Measurements from ENCODE around the gene RAB3GAP2. TPM values are rescaled to one million over a fixed set of nuclear protein-coding genes. Genes with fewer than 3 reads are reported as not detected.
A peak's percentile ranks its signal among the peaks of the same experiment; 100 is the strongest.
"Not testable (repeated sequence)": the region's sequence is repeated elsewhere in the genome, so short reads cannot be mapped to it uniquely, and the experiment has no call there.

The RAB3GAP2 gene
- total RNA-seq, result 10 to 100 TPM; 34.9 to 37.2 (median 36.1) TPM

DNA sequence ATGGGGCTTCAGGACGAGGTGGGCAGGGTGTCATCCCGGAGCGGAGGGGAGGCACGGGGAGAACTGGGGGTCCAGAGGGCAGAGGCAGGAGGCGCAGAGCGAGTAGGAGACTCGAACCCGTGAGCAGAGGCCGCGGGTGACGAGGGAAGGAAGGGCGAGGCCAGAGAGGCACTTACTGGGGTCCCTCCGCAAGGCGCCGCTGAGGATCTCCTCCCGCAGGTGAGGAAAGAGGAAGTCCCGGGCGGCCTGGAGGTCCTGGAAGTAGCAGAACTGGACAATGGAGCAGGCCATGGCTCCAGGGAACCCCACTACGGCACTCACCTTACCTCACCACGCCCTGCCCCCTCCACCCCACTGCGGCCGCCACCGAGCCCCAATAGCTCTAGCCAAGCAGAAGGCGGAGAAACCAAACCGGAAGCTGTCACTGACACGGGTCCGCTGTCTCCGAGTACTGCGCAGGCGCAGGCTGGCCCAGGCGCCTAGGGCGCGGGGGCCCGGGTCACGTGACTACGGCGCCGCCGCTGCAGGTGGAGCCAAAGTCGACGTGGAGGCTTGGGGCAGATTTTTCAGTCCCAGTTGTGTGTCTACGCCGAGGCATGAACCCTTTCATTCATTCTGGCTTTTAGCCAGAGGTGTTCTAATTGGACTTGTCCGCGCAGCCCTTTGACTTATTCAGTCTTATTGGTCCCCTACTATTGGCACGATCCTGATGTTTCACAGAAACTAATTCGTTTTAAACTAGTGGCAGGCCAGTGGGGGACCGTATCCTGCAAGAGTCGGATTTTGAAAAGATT is at the start of gene RAB3GAP2:
RAB3GAP2 (minus strand) TSS at position 407 of the 794 bp plus-strand sequence; CDS start at position 291, 116 bp downstream.
- H3K4me1 Mint-ChIP-seq (ENCODE audit: low read depth), result peaks cover 11% of the 10 kb centered on the region
- ATAC-seq (peak; percentile 93 to 95), DNase-seq (peak; percentile 96)
- H3K36me3 Mint-ChIP-seq (ENCODE audit: insufficient read depth), result peaks cover 16% of the 10 kb centered on the region
- H3K4me3 Mint-ChIP-seq, result no peak within 1 kb of the TSS
- H3K27me3 Mint-ChIP-seq (ENCODE audit: low read depth), result peaks cover 4% of the 10 kb centered on the region
- H3K9me3 Mint-ChIP-seq, result no peaks in the 10 kb centered on the region

DNA sequence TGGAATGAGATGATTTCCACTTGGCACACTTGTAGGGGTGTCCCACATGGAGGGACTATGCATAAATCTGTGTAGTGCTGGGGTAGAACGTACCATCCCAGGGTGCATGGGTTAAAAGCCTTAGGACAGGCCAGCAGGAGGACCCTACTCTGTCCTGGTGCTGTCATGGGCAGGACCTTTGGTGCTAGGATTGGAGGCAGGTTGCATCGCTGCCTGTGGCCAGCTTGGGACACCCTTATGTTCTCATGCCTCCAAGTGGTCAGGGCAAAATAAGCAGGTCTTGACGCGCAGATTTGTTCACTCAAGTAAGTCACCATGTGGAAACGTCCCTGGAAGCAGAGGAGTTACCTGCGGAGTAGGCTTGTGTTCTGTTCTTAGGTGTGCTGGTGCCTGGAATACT is 49.5 kb upstream of the RAB3GAP2 start:
- no peak for DNase-seq
- Mint-ChIP-seq H3K4me3 (no peak overlapping the region), H3K9me3 (no peaks in the 10 kb centered on the region), H3K27me3 (ENCODE audit: low read depth) (peaks cover 16% of the 10 kb centered on the region), H3K4me1 (ENCODE audit: low read depth) (no peaks in the 10 kb centered on the region), H3K36me3 (ENCODE audit: insufficient read depth) (no peaks in the 10 kb centered on the region)
- no peak for ATAC-seq

GRCh38 chr1:220320709-220321108 is 48.5 kb upstream of the RAB3GAP2 start:
- no peaks in the 10 kb centered on the region for H3K36me3 Mint-ChIP-seq (ENCODE audit: insufficient read depth)
- H3K27me3 Mint-ChIP-seq (ENCODE audit: low read depth), result peaks cover 13% of the 10 kb centered on the region
- ATAC-seq, result no peak
- no peak overlapping the region for H3K4me3 Mint-ChIP-seq
- H3K9me3 Mint-ChIP-seq, result no peaks in the 10 kb centered on the region
- H3K4me1 Mint-ChIP-seq (ENCODE audit: low read depth), result no peaks in the 10 kb centered on the region
- no peak for DNase-seq

GRCh38 chr1:220318673-220319072 is 46.4 kb upstream of the RAB3GAP2 start:
- Mint-ChIP-seq H3K27me3 (ENCODE audit: low read depth) (peaks cover 8% of the 10 kb centered on the region), H3K4me3 (no peak overlapping the region), H3K9me3 (no peaks in the 10 kb centered on the region), H3K4me1 (ENCODE audit: low read depth) (no peaks in the 10 kb centered on the region), H3K36me3 (ENCODE audit: insufficient read depth) (no peaks in the 10 kb centered on the region)
- DNase-seq (no peak), ATAC-seq (no peak)

- peaks cover 4% of the 10 kb centered on the region for H3K27me3 Mint-ChIP-seq (ENCODE audit: low read depth)
- no peaks in the 10 kb centered on the region for H3K36me3 Mint-ChIP-seq (ENCODE audit: insufficient read depth)
- no peaks in the 10 kb centered on the region for H3K4me1 Mint-ChIP-seq (ENCODE audit: low read depth)
- no peak for DNase-seq
- no peaks in the 10 kb centered on the region for H3K9me3 Mint-ChIP-seq
- H3K4me3 Mint-ChIP-seq, result no peak overlapping the region
- no peak for ATAC-seq
Measured at GRCh38 chr1:220317161-220317560, 44.9 kb upstream of the RAB3GAP2 start.

DNA sequence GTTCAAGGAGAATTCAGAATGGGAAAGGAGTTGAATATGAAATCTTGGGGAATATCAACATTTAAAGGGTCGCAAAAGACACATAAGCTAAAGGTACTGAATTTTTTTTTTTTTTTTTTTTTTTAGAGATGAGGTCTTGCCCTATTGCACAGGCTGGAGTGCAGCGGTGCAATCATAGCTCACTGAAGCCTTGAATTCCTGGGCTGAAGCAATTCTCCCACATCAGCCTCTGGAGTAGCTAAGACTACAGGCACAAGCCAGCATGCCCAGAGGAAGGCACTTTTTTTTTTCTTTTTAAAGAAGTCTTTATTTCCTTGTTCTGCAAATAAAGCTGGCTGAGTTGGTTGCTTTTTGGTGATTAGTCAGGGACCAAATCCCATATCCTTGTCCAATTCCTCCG is 44.1 kb upstream of the RAB3GAP2 start:
- Mint-ChIP-seq H3K4me1 (ENCODE audit: low read depth) (no peaks in the 10 kb centered on the region), H3K36me3 (ENCODE audit: insufficient read depth) (no peaks in the 10 kb centered on the region), H3K4me3 (no peak overlapping the region), H3K9me3 (no peaks in the 10 kb centered on the region), H3K27me3 (ENCODE audit: low read depth) (peaks cover 4% of the 10 kb centered on the region)
- no peak for DNase-seq
- no peak for ATAC-seq

GRCh38 chr1:220315070-220315839 is 43.0 kb upstream of the RAB3GAP2 start:
- DNase-seq (no peak), ATAC-seq (no peak)
- H3K27me3 Mint-ChIP-seq (ENCODE audit: low read depth), result peaks cover 4% of the 10 kb centered on the region
- H3K36me3 Mint-ChIP-seq (ENCODE audit: insufficient read depth), result no peaks in the 10 kb centered on the region
- no peak overlapping the region for H3K4me3 Mint-ChIP-seq
- no peaks in the 10 kb centered on the region for H3K9me3 Mint-ChIP-seq
- no peaks in the 10 kb centered on the region for H3K4me1 Mint-ChIP-seq (ENCODE audit: low read depth)

DNA sequence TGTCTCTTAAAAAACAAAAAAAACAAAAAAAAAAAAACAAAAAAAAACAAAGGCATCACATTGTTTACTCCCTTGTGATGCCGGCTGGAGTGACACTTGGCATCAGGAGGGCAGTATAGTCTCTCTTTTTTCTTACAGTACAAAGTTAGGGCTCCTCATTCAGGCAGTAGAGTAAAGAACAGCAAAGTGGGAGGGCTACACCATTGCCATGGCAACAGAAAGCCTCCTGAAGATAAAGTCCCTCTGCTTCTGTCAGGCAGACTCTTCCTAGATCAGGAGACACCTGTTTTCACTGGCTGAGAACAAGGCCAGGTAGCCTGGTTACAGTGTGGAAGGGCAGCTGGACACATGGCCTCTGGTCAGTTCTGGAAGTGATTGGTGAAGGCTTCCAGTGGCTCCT is 41.3 kb upstream of the RAB3GAP2 start:
- DNase-seq, result no peak
- no peaks in the 10 kb centered on the region for H3K4me1 Mint-ChIP-seq (ENCODE audit: low read depth)
- H3K36me3 Mint-ChIP-seq (ENCODE audit: insufficient read depth), result no peaks in the 10 kb centered on the region

GRCh38 chr1:220310147-220310546 is 37.9 kb upstream of the RAB3GAP2 start:
- not testable (repeated sequence) for H3K4me3 Mint-ChIP-seq; ATAC-seq; H3K4me1 Mint-ChIP-seq (ENCODE audit: low read depth); H3K36me3 Mint-ChIP-seq (ENCODE audit: insufficient read depth); DNase-seq; H3K27me3 Mint-ChIP-seq (ENCODE audit: low read depth); H3K9me3 Mint-ChIP-seq

More for the DNA sequence above, 41.3 kb upstream of the RAB3GAP2 start:
- no peak overlapping the region for H3K4me3 Mint-ChIP-seq
- peaks cover 6% of the 10 kb centered on the region for H3K27me3 Mint-ChIP-seq (ENCODE audit: low read depth)
- ATAC-seq, result no peak
- H3K9me3 Mint-ChIP-seq, result no peaks in the 10 kb centered on the region

DNA sequence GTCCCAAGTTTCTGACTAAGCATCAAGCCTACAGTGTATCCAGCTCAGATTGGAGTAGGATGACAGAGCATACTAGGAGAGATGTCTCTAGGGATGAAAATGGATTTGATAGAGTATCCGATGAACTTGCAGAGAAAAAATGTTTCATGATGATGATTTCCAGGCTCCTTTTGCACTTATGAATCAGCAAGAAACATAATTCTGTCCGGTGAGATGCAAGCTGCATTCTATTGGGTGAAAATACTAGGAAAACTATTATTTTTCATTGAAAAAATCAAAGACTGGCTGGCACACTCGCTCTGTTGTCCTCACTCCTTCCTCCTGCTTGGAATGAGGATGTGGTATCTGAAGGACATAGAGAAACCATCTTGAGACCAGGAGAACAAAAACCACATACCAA is 35.4 kb upstream of the RAB3GAP2 start:
- peaks cover 4% of the 10 kb centered on the region for H3K9me3 Mint-ChIP-seq
- ATAC-seq (no peak), DNase-seq (no peak)
- H3K4me1 Mint-ChIP-seq (ENCODE audit: low read depth), result no peaks in the 10 kb centered on the region
- no peaks in the 10 kb centered on the region for H3K36me3 Mint-ChIP-seq (ENCODE audit: insufficient read depth)
- no peak overlapping the region for H3K4me3 Mint-ChIP-seq
- H3K27me3 Mint-ChIP-seq (ENCODE audit: low read depth), result peaks cover 5% of the 10 kb centered on the region

DNA sequence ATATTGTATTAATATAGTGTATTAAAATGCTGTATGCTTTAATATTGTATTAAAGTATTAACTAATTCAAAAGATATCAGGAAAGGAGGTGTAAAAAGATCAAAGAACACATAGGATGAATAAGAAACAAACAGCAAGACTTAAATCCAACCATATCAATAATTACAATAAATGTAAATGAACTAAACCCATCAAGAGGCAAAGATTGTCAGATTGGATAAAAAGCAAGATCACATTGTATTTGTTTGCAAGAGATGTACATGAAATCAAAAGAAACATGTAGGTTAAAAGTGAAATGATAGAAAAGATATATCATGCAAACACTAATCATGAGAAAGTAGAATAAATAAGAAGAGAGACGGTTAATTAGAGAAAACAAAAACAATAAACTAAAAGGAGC is 34.1 kb upstream of the RAB3GAP2 start:
- H3K27me3 Mint-ChIP-seq (ENCODE audit: low read depth), result peaks cover 8% of the 10 kb centered on the region
- H3K4me1 Mint-ChIP-seq (ENCODE audit: low read depth), result no peaks in the 10 kb centered on the region
- ATAC-seq (no peak), DNase-seq (no peak)
- H3K36me3 Mint-ChIP-seq (ENCODE audit: insufficient read depth), result no peaks in the 10 kb centered on the region
- H3K9me3 Mint-ChIP-seq, result peaks cover 4% of the 10 kb centered on the region
- H3K4me3 Mint-ChIP-seq, result no peak overlapping the region

GRCh38 chr1:220303871-220304270 is 31.6 kb upstream of the RAB3GAP2 start:
- H3K9me3 Mint-ChIP-seq, result peaks cover 4% of the 10 kb centered on the region
- ATAC-seq, result no peak
- no peak for DNase-seq
- no peaks in the 10 kb centered on the region for H3K36me3 Mint-ChIP-seq (ENCODE audit: insufficient read depth)
- no peaks in the 10 kb centered on the region for H3K4me1 Mint-ChIP-seq (ENCODE audit: low read depth)
- peaks cover 6% of the 10 kb centered on the region for H3K27me3 Mint-ChIP-seq (ENCODE audit: low read depth)
- no peak overlapping the region for H3K4me3 Mint-ChIP-seq

DNA sequence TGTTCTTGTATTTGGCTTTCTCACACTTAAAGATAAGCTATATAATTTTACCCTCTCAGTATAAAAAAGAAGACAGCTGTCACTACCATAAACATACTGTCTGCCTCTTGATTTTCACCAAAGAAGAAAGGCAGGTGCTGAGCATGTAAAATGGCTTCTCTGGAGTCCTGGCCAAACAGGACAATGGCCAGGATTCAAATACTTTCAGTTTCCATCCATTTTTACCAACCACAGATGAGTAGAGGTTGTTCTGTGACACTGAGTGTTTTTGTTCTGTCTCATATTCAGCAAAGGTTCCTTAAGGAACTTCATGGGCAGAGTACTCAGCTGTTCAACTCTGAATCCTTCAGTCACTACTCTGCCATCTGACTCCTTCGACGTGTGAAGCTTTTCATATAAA is 29.4 kb upstream of the RAB3GAP2 start:
- Mint-ChIP-seq H3K4me1 (ENCODE audit: low read depth) (no peaks in the 10 kb centered on the region), H3K27me3 (ENCODE audit: low read depth) (peaks cover 6% of the 10 kb centered on the region), H3K9me3 (peaks cover 4% of the 10 kb centered on the region), H3K36me3 (ENCODE audit: insufficient read depth) (no peaks in the 10 kb centered on the region), H3K4me3 (no peak overlapping the region)
- ATAC-seq (no peak), DNase-seq (no peak)

- H3K4me1 Mint-ChIP-seq (ENCODE audit: low read depth), result no peaks in the 10 kb centered on the region
- H3K27me3 Mint-ChIP-seq (ENCODE audit: low read depth), result peaks cover 9% of the 10 kb centered on the region
- no peaks in the 10 kb centered on the region for H3K36me3 Mint-ChIP-seq (ENCODE audit: insufficient read depth)
- H3K9me3 Mint-ChIP-seq, result no peaks in the 10 kb centered on the region
- no peak overlapping the region for H3K4me3 Mint-ChIP-seq
- ATAC-seq (no peak), DNase-seq (no peak)
Measured at GRCh38 chr1:220300442-220301121, 28.3 kb upstream of the RAB3GAP2 start.
